ENCODE data around the gene NKAIN1.
"Not testable (repeated sequence)": the region's sequence is repeated elsewhere in the genome, so short reads cannot be mapped to it uniquely, and the experiment has no call there.

NKAIN1 gene

DNA sequence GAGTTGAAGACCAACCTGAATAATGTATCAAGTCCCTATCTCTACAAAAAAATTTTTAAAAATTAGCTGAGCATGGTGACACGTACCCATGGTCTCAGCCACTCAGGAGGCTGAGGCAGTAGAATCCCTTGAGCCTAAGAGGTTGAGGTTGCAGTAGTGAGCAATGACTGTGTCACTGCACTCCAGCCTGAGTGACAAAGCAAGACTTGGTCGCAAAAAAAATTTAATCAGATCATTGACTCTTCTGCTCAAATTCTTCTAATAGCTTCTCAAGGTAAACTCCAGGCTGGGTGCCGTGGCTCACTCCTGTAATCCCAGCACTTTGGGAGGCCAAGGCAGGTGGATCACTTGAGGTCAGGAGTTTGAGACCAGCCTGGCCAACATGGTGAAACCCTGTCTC, 88.3 kb downstream of the NKAIN1 start:
- DNase-seq, result no peak

DNA sequence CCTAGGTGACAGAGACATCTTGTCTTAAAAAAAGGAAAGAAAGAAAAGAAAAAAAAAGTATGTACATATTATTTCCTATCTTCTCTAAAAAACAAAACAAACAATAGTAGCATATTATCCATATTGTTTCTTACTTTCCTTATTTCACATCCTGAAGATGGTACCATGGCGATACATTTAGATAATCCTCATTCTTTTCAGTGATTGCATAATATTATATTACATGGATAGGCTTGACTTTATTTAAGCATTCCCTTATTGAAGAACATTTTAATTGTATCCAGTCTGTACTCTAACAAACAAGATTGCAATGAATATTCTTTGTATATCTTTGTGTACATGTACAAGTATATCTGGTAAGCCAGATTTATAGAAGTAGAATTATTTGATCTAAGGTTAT, 91.3 kb downstream of the NKAIN1 start:
- no peak for DNase-seq

DNA sequence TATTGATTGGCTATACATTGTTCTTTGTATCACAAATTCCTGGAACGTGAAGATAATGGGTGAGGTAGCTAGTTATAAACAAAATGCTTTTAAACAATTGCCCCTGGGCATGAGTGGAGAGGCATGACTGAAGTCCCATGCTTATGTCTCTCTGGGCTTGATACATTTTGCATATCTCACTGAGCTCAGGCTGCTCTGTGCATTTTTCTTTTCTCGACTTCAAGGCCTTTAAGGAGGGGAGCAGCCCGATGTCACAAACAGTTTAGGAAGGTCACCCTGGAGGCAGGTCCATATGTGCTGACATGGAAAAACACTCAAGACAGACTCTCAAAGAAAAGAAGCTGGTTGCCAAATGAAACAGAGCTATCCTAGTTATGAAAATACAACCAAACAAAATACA, 94.0 kb downstream of the NKAIN1 start:
- DNase-seq, result no peak

DNA sequence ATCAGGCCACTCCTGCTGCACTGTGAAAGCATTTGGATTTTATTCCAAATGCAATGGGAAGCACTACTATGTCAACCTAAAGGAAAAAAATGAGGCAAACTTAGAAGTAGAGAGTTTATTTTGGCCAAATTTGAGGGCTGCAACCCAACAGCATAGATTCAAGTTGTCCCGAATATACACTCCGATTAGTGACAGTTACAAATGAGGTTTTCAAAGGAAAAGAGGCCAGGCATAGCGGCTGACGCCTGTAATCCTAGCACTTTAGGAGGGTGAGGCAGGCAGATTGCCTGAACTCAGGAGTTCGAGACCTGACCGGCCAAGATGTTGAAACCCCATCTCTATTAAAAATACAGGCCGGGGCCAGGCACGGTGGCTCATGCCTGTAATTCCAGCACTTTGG, 95.2 kb downstream of the NKAIN1 start:
- no peak for DNase-seq

DNA sequence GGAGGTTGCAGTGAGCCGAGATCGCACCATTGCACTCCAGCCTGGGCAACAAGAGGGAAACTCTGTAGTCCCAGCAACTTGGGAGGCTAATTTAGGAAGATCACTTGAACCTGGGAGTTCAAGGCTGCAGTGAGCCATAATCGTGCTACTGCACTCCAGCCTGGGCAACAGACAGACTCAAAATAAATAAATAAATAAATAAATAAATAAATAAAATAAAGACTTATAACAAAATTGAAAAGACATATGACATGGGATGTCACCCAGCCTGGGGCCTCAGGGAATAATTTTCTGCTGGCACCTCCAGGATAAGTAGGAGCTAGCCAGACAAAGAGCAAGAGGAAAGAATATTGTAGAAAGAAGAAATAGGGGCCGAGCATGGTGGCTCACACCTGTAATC, 96.2 kb downstream of the NKAIN1 start:
- DNase-seq, result no peak

DNA sequence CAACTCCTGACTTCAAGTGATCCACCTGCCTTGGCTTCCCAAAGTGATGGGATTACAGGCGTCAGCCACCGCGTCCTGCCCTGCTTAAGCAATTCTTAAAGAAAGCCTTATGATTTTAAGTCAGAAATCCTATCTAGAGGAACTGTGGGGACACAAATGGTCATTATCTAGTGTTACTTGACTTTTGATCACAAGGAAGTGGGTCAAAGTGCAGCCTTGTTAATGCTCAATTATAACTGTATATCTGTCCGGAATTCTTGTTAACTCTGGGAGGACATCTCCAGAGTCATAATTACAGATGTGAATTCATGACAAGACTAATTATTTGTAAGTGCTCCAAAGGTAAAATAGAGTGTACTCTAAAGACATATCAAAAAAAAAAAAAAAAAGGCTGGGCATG, 97.3 kb downstream of the NKAIN1 start:
- no peak for DNase-seq

DNA sequence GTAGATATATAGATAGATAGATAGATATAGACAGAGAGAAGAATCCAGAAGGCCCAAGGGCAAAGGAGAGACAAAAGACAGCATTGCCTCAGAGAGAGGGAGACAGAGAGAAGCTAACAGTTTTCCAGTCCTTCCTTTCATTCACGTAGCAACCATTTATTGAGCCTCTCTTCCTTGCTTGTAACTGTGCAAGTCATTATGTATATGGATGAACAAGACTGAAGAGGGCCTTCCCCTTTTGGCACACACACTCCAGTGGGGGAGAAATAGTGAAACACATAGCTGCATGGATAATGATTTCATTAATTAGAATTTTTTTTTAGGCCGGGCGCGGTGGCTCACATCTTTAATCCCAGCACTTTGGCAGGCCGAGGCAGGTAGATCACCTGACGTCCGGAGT, 99.4 kb downstream of the NKAIN1 start:
- no peak for DNase-seq

DNA sequence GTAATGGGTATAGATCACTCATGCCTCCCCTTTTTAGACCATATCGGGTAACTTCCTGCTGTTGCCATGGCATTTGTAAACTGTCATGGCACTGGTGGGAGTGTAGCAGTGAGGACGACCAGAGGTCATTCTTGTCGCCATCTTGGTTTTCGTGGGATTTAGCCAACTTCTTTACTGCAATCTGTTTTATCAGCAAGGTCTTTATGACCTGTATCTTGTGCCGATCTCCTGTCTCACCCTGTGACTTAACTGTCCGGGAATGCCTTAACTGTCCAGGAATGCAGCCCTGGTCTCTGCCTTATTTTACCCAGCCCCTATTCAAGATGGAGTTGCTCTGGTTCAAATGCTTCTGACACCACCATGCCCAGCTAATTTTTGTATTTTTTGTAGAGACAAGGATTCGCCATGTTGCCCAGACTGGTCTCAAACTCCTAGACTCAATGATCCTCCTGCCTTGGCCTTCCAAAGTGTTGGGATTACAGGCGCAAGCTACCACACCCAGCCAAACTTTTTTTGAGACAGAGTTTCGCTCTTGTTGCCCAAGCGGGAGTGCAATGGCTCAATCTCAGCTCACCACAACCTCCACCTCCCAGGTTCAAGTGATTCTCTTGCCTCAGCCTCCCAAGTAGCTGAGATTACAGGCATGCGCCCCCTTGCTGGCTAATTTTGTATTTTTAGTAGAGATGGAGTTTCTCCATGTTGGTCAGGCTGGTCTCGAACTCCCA, 100.7 kb downstream of the NKAIN1 start:
- not testable (repeated sequence) for DNase-seq

DNA sequence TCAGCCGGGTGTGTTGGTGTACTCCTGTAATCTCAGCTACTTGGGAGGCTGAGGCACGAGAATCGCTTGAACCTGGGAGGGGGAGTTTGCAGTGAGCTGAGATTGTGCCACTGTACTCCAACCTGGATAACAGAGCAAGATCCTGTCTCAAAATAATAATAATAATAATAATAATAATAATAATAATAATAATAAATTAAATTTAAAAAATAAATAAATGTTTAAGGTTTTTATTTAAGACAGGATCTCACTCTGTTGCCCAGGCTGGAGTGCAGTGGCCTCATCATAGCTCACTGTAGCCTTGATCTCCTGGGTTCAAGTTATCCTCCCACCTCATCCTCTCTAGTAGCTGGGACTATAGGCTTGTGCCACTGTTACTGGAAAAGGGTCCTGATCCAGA, 101.8 kb downstream of the NKAIN1 start:
- DNase-seq, result not testable (repeated sequence)

DNA sequence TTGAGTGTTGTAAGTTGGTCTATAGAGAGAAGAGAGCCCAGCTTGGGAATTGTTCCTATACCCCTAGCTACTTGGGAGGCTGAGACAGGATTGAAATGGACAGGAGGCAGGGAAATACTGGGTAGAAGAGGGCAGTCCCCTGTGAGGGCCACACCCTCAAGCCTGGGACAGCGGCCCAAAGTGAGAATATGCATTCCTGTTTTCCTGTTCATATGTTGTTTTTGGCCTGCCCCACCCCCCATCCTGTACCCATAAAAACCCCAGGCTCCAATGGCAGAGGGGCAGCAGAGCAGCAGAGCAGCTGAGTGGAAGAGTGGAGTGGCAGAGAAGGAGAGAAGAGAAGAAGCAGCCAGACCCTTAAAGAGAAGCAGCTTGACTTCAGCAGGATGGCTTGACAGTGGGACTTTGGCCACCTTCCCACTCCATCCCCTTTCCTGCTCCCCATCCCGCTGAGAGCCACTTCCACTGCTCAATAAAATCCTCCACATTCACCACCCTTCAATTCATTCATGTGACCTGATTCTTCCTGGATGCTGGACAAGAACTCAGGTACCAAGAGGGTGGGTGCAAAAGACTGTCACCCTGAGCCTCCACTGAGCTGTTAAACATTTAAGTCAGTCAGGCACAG, 103.6 kb downstream of the NKAIN1 start:
- no peak for DNase-seq

DNA sequence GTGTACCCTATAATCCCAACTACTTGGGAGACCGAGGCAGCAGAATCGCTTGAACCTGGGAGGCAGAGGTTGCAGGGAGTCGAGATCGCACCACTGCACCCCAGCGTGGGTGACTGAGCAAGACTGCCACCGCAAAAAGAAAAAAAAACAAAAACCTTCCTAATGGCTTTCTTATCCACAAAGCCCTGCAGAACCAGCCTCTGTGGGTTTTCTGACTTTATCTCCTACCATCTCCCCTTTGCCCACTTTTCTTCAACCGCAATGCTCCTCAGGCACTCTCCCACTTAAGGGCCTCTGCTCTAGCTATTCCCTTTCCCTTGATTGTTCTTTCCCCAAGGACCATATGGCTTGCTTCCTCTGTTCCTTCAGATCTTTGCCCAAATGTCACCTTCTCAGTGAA, 106.3 kb downstream of the NKAIN1 start:
- DNase-seq, result no peak

Measured in NCI-H510A treated with DMSO at 0.1 percent for 48 hours (cell line).